Stimulated activated CD8-positive, alpha-beta memory T cell treated with anti-CD3 and anti-CD28 coated beads, Interleukin-7, amount 100 ng/mL, for 4 hours (primary cell): Measurements from ENCODE around the gene FUS.
"Not testable (repeated sequence)": the region's sequence is repeated elsewhere in the genome, so short reads cannot be mapped to it uniquely, and the experiment has no call there.

Experiments used
- DNase-seq, 2 donors: peaks; one replicate each; pipeline ENCODE4 v3.0.0-alpha.2; 2020; ENCODE audit warnings: low read depth in 2 of 2

FUS gene

DNA sequence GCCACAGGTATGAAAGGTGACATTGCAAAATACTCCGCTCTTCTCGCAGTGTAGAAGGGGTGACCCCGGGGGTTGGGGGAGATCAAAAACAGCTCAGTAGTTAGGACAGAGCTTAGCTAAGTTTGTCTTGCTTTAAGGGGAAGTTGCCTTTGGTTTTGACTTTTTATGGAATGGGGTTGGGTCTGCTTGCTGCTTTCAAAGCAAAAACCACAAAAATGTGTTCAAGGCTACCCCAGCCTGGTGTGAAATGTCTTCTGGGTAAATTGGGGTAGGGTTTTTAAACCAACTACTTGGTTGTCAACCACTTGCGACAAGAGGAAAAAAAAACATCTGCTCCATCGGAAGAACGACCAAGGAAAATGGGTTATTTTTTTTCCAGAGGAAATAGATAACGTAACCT, 6.2 kb downstream of the FUS start:
- DNase-seq: no peak

DNA sequence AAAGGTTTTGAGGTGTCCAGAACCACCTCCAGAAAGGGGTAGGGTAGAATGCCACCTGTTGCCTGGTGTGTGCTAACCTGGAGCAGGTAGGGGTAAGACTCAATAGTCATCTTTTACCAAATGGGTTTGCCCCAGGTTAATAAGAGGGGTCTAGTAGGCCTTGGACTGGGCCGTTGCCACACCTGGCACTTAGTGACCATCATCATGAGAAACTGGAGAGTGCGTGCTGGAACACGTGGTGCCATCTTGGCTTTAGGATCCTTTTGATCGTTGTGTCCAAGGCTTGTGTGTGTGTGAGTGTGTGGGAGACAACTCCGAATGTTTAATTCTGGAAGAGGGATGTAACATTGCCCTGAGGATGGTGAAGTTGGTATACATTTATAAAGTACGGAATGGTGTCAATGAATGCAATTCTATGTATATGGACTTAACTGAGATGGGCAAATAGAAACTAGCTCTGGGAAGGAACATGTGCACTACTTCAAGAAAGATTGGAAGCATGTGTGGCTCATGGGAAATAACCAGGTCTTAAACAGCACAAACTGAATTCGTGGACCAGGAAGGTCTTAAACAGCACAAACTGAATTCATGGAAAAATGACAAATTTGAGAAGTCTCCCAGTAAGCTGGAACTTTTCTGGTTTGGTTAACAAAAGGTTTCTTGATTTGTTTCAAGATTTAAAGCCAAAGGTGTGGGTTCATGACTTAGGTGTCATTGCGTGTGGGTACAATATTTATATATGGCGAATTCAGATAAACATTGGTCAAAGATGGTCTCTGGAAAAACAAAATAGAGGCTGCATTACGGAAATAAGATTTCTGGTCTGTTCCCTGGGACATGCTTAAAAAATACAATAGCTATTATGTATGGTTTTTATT, 7.2 kb downstream of the FUS start:
- no peak for DNase-seq

DNA sequence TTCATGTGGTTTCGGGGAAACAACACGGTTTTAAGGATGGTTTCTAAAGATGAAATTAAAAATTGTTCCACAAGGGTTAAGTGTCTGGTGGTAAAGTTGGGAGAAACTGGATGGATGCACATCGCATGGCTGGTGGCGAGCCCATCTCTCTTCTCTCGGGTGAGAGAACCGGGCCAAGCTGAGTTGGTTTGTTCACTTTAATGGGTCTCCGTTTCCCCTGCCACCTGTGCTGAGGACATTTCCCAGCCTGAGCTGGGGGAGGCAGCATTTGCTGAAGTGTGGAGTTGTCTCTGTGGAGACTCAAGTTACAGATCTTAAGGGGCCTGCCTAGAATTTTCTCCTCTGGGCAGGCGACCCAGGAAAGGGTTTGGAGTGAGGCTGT, 7.9 kb downstream of the FUS start:
- DNase-seq: no peak

DNA sequence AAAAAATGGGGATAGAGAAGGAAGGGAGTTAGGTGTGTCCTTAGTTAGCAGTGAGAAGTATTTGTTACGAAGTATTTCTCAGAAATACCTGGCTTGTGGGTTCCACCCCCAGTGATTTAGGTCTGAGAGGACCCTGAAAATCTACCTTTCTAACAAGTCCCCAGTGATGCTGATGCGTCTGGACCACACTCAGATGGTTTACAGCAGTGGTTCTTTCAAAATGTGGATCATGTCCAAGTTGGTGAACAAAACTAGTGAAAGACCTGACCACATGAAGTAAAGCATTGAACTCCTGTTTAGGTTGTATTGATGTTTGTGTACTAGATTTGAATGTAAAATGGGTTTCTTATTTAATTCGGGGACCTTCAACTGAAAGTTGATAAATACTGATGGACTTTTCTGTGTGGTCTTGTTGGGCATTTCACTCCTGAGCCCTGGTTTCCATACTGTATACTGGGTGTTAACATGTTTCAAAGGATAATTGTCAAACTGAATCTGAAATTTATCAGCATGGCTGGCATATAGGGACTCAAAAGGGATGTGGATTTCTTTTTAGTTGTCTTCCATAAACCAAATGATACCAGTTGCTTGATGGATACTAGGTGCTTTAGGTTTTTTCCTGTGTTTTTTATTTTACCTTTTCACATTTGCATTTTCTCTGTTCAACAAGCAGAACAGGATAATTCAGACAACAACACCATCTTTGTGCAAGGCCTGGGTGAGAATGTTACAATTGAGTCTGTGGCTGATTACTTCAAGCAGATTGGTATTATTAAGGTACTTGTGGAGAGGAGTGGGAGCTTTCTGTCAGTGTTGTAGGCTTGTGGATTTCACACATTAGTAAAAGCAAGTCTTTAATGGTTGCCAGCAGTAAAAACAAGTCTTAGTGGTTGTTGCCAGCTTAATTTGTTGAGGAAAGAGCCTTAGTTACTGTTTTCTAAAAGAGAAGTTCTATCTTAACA, 8.8 kb downstream of the FUS start:
- no peak for DNase-seq

DNA sequence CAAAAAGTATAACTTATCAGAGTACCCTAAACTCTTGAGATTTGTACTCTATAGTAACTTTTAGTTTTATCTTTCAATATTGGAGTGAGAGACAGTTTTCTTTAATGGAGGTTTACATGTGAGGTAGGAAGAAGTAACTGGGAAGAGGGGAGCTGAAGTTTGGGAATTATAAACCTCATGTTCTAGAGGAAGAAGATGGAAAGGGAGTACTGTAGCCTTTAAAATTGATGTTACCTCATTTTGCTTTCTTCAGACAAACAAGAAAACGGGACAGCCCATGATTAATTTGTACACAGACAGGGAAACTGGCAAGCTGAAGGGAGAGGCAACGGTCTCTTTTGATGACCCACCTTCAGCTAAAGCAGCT, 9.5 kb downstream of the FUS start:
- DNase-seq: no peak

DNA sequence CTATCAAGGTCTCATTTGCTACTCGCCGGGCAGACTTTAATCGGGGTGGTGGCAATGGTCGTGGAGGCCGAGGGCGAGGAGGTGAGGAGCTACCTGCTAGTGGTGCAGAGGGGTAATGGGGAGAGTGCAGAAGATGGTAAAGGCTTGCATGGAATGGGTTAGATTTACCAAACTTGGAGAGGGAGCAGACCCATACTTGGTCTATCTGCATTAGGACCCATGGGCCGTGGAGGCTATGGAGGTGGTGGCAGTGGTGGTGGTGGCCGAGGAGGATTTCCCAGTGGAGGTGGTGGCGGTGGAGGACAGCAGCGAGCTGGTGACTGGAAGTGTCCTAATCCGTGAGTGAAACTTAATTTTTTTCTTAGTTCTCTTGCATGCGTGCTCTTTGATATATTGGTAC, 10.1 kb downstream of the FUS start:
- DNase-seq: no peak

DNA sequence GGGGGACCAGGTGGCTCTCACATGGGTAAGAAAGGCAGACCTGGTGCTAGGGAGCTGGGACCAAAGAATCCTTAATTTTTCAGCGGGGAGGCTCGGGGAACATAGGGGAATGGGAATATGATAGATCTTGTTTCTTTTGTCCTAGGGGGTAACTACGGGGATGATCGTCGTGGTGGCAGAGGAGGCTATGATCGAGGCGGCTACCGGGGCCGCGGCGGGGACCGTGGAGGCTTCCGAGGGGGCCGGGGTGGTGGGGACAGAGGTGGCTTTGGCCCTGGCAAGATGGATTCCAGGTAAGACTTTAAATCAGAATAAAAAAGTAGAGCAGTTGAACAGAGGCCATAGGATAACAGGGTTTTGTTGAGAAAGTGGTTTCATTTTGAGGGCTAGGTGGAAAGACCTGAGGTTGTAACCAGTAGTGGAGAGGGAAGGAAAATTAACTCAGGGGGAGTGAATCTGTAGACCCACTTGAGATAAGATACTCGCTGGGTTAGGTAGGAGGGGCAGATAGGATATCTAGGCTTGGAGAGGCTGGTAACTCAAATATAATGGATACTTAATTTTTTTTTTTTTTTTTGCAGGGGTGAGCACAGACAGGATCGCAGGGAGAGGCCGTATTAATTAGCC, 11.0 kb downstream of the FUS start:
- DNase-seq: no peak

DNA sequence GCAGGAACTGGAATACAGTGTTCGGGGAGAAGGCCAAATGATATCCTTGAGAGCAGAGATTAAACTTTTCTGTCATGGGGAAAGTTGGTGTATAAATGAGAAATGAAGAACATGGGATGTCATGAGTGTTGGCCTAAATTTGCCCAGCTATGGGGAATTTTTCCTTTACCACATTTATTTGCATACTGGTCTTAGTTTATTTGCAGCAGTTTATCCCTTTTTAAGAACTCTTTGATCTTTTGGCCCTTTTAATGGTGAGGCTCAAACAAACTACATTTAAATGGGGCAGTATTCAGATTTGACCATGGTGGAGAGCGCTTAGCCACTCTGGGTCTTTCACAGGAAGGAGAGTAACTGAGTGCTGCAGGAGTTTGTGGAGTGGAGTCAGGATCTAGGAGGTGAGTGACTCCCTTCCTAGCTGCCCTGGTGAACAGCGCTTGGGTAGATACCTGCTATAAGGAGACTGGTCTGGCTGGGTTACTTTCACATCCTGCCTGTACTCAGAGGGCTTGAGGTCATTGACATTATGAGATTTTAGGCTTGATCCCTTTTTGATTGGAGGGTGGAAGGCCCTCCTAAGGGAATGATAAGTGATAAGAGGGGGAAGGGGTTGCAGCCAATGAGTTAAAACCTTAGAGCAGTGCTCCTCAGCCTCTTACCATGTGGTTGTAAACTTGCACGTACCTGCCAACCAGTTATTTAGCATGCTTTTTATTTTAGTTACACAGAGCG, 11.9 kb downstream of the FUS start:
- no peak for DNase-seq

DNA sequence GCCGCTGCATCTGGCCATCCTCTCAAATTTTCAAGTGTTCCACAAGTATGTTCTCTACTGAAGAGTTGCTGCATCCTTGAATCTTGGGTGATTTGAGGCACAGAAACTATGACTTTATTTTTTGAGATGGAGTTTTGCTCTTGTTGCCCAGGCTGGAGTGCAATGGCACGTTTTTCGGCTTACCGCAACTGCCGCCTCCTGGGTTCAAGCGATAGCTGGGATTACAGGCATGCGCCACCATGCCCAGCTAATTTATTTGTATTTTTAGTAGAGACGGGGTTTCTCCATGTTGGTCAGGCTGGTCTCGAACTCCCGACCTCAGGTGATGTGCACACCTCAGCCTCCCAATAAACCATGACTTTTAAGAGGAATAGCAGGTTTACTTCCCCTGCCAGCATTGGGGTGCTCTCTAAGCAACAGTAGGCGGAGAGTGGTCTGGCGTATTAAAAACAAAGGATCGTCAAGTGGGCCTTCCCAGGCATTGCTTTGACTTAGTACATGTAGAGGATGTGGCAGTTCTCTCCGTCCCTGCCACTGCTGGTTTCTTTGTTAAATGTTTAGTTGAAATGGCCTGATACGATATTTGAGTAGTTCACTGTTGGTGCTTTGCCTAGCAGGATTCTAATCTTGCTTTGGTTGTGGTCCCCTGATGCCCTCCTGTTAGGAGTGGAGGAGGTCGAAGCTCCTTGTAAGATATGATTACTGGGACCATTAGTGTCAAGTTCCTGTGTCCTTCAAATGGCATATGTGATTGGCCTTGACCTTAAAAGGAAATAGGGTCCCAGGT, 13.1 kb downstream of the FUS start:
- DNase-seq: no peak

DNA sequence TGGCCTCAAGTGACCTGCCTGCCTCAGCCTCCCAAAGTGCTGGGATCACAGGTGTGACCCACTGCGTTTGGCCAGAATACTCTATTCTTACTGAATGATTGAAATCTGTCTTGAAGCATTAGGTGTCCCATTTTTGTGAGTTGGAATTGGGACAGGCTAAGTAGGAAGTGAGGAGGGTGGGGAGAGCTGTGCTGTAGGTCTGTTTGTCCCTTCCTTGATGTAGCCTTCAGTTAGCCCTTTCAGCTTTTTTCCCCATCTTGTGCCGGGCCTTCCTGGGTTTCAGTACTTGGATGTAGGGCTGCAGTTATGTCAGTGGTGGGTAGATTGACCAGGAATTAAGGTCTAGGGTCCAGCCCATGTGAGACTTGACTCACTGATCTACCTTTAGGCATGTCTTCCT, 13.9 kb downstream of the FUS start:
- no peak for DNase-seq

DNA sequence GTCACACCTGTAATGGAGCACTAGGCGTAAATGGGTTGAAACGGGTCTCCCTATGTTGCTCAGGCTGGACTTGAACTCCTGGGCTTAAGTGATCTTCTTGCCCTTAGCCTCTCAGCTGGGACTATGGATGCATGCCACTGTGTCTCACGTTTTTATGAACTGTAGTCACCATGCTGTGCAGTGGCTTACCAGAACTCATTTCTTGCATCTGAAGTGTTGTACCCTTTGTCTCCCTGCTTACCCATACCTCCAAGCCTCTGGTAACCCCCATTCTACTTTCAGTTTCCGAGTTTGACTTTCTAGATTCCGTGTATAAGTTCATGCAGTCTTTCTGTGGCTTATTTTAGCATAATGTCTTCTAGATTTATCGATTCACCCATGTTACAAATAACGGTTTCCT, 15.0 kb downstream of the FUS start:
- no peak for DNase-seq

DNA sequence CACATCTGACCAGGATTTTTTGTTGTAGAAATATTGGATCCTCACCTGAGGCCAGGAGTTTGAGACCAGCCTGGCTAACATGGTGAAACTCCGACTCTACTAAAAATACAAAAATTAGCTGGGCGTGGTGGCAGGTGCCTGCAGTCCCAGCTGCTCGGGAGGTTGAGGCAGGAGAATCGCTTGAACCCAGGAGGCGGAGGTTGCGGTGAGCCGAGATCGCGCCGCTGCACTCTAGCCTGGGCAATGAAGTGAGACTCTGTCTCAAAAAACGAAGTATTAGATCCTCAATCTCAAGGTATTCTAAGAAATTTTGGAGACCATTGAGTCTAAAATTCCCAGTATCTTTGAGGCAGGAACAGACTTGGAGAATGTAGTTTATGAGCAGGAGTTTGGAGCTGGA, 15.9 kb downstream of the FUS start:
- not testable (repeated sequence) for DNase-seq

DNA sequence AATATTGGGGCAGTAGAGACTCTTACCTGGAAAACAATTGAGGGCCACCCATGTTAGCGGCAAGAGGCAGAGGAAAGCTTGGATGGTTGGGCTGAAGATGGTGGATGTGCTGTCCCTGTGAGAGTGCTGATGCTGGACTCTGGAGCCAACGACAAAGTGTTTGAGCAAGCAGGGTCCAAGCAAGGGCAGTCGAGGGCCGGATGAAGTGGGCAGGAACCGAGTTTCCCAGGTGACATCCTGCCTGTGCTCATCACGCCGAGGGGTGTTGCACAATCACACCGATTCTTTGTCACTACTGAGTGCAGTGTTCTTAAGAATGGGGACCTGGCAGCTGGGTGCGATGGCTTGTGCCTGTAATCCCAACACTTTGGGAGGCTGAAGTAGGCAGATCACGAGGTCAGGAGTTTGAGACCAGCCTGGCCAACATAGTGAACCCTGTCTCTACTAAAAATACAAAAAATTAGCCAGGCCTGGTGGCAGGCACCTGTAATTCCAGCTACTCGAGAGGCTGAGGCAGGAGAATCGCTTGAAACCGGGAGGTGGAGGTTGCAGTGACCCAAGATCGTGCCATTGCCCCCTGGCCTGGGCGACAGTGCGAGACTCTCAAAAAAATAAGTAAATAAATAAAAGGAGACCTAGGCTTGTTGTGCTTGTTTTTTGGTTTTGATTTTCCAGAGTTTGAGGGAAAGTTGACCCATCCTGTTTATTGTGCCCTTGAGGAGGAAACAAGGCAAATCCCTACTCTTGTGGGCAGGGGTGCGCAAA, 16.6 kb downstream of the FUS start:
- DNase-seq: no peak

DNA sequence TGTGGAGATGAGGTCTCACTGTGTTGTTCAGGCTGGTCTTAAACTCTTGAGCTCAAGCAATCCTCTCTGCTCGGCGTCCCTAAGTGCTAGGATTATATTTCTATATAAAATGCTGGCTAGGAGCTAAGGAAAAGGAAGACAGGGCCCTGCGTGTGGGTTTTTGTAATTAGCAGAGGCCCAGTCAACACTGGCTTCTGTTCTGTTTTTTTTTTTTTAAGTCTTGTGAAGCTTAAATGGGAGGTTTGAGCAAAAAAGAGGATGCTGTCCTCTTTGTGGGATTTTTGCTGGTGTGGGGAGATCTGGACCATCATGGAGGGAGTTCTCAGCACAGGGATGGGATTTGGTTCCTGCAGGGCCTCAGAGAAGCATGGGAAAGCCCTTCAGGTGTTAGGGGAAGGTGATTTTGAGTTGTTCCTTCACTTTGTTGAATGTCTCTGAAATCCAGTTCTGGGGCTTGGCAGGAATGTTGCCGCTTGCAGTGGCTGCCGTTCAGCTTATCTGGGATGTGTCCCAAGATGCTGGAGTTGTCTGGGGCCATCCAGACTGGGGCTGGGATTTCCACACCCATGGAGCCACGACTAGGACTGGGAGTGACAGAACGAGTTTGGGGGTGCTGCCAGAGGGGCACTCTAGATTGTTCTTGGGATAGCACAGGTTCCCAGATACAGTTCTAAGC, 18.4 kb downstream of the FUS start:
- DNase-seq: no peak

DNA sequence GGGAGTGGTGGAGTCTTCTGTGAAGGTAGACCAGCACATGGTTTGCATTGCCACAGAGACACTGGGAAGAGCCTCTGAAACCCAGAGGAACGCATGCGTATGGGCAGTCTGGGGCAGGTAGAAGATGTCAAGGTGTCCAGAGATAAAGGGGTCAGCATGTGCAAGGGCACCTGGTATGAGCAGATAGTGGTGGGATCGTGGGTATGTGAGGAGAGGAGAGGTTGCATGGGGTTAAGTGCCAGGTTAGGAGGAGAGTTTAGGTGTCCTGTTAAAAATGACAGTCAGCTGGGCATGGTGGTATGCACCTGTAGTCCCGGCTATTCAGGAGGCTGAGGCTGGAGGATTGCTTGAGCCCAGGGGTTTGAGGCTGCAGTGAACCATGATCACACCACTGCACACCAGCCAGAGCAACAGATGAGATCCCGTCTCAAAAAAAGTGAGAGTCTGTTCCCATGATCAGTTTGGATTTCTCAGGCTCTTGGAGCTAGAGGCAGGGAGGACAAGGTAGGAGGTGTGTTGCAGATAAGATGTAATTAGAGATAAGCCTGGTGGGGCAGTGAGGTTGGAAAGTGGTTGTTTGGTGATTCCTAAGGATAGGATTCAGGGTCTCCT, 19.6 kb downstream of the FUS start:
- no peak for DNase-seq

DNA sequence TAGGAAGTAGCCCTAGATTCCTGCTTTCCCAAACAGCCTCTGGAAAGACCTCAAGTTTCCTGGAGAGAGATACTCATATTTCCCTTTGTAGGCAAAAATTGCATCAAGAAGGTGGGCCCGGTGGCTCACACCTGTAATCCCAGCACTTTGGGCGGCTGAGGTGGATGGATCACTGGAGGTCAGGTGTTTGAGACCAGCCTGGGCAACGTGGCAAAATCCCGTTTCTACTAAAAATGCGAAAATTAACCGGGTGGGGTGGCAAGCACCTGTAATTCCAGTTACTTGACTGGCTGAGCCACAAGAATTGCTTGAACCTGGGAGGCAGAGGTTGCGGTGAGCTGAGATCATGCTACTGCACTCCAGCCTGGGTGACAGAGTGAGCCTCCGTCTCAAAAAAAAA, 20.2 kb downstream of the FUS start:
- not testable (repeated sequence) for DNase-seq

DNA sequence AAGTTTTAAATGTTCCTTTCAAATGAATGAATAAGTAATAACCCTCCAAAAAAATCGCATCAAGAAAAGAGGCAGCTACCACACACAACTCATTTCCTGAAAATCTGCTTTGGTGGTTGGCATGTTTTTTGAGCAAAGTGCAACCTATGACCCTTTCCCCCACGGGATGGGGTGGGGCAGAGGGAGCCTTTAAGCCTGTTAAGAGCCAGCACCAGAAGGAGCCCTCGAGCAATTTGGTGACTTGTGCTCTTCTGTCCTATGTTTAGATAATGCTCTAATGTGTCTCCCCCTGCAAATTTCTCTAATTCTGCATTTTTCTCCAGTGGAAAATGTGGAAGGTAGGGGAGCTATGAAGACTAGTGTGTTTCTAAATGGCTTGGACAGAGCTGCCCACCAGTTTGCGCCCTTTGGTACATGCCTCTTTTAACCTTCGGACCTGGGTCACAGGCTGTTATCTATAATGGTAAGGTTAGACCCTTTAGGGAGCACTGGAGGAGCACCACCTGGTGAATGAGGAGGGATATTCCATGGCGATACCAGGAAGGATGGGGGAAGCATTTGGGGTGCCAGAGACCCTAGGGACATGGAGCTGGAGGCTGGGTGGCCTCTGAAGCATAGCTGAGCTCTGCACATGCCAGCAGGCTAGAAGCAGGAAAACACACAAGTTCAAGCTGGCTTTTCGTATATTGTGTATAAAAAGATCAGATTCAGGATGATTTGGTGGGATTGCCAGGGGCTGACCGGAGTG, 21.1 kb downstream of the FUS start:
- DNase-seq: no peak
